ENCODE data around the gene LPCAT2. TPM values are rescaled to one million over a fixed set of nuclear protein-coding genes. Genes with fewer than 3 reads are reported as not detected.

The LPCAT2 gene
- polyA plus RNA-seq, 2 of the 4 experiments (the other 2 are of a cell fraction) = 8.0 to 16.3 TPM

Other genes starting within 250 kb of the LPCAT2 start
- gene IRX6, start 184.9 kb upstream of the LPCAT2 start, polyA plus RNA-seq (2011; rRNA removed) = not detected in 2 replicates
- gene IRX6, start 184.9 kb upstream of the LPCAT2 start, polyA plus RNA-seq (2017; fragmentation: RNase III; extraction: RNeasy Plus Mini Kit Qiagen cat#74134 plus additional on column Dnase treatment) = not detected in 3 replicates
- 11.8 and 16.2 TPM in 2 replicates for gene MMP2, start 29.9 kb upstream of the LPCAT2 start, polyA plus RNA-seq (2011; rRNA removed)
- 9.5 to 14.6 TPM (median 11.5 TPM) in 3 replicates for gene MMP2, start 29.9 kb upstream of the LPCAT2 start, polyA plus RNA-seq (2017; fragmentation: RNase III; extraction: RNeasy Plus Mini Kit Qiagen cat#74134 plus additional on column Dnase treatment)
- not detected in 2 replicates for gene CAPNS2, start 57.6 kb downstream of the LPCAT2 start, polyA plus RNA-seq (2011; rRNA removed)
- not detected in 3 replicates for gene CAPNS2, start 57.6 kb downstream of the LPCAT2 start, polyA plus RNA-seq (2017; fragmentation: RNase III; extraction: RNeasy Plus Mini Kit Qiagen cat#74134 plus additional on column Dnase treatment)
- not detected in 2 replicates for gene SLC6A2, start 146.9 kb downstream of the LPCAT2 start, polyA plus RNA-seq (2011; rRNA removed)
- gene SLC6A2, start 146.9 kb downstream of the LPCAT2 start, polyA plus RNA-seq (2017; fragmentation: RNase III; extraction: RNeasy Plus Mini Kit Qiagen cat#74134 plus additional on column Dnase treatment) = not detected in 3 replicates